C4-2B (cell line): ENCODE results near the gene ITPKB.

Source experiments
- ZFX ChIP-seq: fragments of 450-650 bp; IDR thresholded peaks from 2 replicates; pipeline ENCODE4 v1.6.1; 2017
- TF ChIP-seq, protein P1 (sequence below): fragments of 450-650 bp; conservative IDR thresholded peaks from 2 replicates; pipeline ENCODE4 v1.5.1; 2017; ENCODE audit warnings: mild to moderate bottlenecking

DNA sequence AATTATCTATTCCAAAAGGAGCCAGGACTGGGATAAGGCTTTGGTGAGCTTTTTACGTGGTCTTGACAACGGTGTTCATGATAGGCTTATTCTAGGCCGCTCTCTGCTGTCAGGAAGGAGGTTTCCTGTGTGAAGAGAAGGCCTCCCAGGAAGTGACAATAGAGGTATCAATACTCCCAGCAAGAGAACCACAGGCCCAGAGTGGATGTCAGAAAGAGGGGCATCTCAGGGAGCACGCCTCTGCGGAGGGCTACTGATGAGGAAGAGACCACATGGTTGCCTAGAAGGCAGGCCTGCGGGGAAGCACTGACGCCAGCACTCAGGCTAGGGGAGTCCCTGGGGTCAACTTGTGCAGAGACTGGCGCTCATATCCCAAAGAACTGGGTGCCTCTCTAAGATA, 60.4 kb downstream of the ITPKB start:
- TF ChIP-seq, protein P1, sequence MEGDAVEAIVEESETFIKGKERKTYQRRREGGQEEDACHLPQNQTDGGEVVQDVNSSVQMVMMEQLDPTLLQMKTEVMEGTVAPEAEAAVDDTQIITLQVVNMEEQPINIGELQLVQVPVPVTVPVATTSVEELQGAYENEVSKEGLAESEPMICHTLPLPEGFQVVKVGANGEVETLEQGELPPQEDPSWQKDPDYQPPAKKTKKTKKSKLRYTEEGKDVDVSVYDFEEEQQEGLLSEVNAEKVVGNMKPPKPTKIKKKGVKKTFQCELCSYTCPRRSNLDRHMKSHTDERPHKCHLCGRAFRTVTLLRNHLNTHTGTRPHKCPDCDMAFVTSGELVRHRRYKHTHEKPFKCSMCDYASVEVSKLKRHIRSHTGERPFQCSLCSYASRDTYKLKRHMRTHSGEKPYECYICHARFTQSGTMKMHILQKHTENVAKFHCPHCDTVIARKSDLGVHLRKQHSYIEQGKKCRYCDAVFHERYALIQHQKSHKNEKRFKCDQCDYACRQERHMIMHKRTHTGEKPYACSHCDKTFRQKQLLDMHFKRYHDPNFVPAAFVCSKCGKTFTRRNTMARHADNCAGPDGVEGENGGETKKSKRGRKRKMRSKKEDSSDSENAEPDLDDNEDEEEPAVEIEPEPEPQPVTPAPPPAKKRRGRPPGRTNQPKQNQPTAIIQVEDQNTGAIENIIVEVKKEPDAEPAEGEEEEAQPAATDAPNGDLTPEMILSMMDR = no peak
- TF ChIP-seq ZFX = no peak
